K562 (cell line): ENCODE measurements around the gene CNTFR. TPM values are rescaled to one million over a fixed set of nuclear protein-coding genes. Genes with fewer than 3 reads are reported as not detected.

Experiments
- ATAC-seq: fragments of 200-7000 bp; cut with Tn5 transposase; 3 replicates; pipeline ENCODE4 v1.9.1; 2020; ENCODE audit warnings: moderate library complexity
- BruUV-seq: library from RNA; stranded (reverse); fragments of 400-500 nt; replicated peaks from 2 replicates; lab custom pipeline; 2021; lab: Mats Ljungman, UMichigan
- CTCF ChIA-PET: fragments of 300-600 bp; formaldehyde crosslinking; extraction: SDS; loops from one replicate; lab custom pipeline; 2021; ENCODE audit warnings: low intra/inter-chr PET ratio; lab: Yijun Ruan, JAX
- POLR2A ChIA-PET: fragments of 300-600, 350-650 bp; sonication (Branson Sonifier 250); formaldehyde crosslinking; extraction: SDS; loops from one replicate; lab custom pipeline; 2021; ENCODE audit warnings: antibody characterized with exemption, inconsistent platforms; lab: Yijun Ruan, JAX
- DNase-seq, 4 experiments: peaks; one replicate each; pipeline versions ENCODE4 v3.0.0 to v3.0.0-alpha.2; 2011 to 2018; ENCODE audit warnings: low spot score in 3 of 4, mixed read lengths in 3 of 4; ENCODE audit errors: extremely low read depth in 1 of 4
- FAIRE-seq: peaks from 2 replicates; lab custom pipeline; 2011; peaks lifted over from hg19 to GRCh38; lab: Jason Lieb, UNC
- H2AFZ ChIP-seq: 2 replicates; pipeline ENCODE4 v1.6.0; 2011; ENCODE audit warnings: low read depth, low read length, control low read depth, inconsistent platforms
- H3K27ac ChIP-seq: fragments of 200-600 bp; 3 replicates; pipeline ENCODE4 v1.8.0; 2011; ENCODE audit warnings: low read depth, mild to moderate bottlenecking, control low read depth, inconsistent platforms, low read length, moderate library complexity, mixed read lengths; ENCODE audit errors: extremely low read depth
- H3K27me3 ChIP-seq, 2 experiments: fragments of 300-600 bp in 1 of 2; 2 replicates in 1 of 2; 3 replicates in 1 of 2; pipeline versions ENCODE4 v1.6.0 to v1.8.0; 2011; ENCODE audit warnings: inconsistent platforms in 2 of 2, low read length in 2 of 2, mild to moderate bottlenecking in 1 of 2, mixed read lengths in 1 of 2, moderate library complexity in 1 of 2; ENCODE audit not compliant: control insufficient read depth in 2 of 2, insufficient read depth in 2 of 2
- H3K36me3 ChIP-seq: fragments of 300-600 bp; 3 replicates; pipeline ENCODE4 v1.8.0; 2011; ENCODE audit warnings: mild to moderate bottlenecking, low read length, inconsistent platforms; ENCODE audit not compliant: control insufficient read depth, insufficient read depth
- H3K4me1 ChIP-seq, 2 experiments: fragments of 200-600 bp in 1 of 2; replicated peaks in 1 of 2; 2 replicates in 1 of 2; 3 replicates in 1 of 2; pipeline versions ENCODE4 v1.5.1 to v1.8.0; 2011; ENCODE audit warnings: inconsistent platforms in 2 of 2, low read length in 2 of 2, mild to moderate bottlenecking in 1 of 2, mixed read lengths in 1 of 2, moderate library complexity in 1 of 2; ENCODE audit not compliant: control insufficient read depth in 2 of 2, insufficient read depth in 2 of 2
- H3K4me2 ChIP-seq: 2 replicates; pipeline ENCODE4 v1.6.1; 2011; ENCODE audit warnings: low read length, control low read depth, inconsistent platforms, mixed read lengths; ENCODE audit not compliant: insufficient read depth
- H3K4me3 ChIP-seq: fragments of 200-600 bp; sonication (generic), shearing (Covaris generic); 2 replicates; pipeline ENCODE4 v1.5.1; 2016; ENCODE audit warnings: control low read depth, inconsistent platforms
- H3K79me2 ChIP-seq: fragments of 200-600 bp; 3 replicates; pipeline ENCODE4 v1.8.0; 2011; ENCODE audit warnings: low read length, inconsistent platforms; ENCODE audit not compliant: control insufficient read depth, insufficient read depth
- H3K9ac ChIP-seq, 2 experiments: 2 replicates each; pipeline versions ENCODE4 v1.6.0 to v1.6.1; 2011; ENCODE audit warnings: low read depth in 2 of 2, low read length in 2 of 2, control low read depth in 1 of 2, inconsistent platforms in 1 of 2, mild to moderate bottlenecking in 1 of 2, mixed read lengths in 1 of 2; ENCODE audit not compliant: insufficient read depth in 1 of 2
- H3K9me1 ChIP-seq: one replicate; pipeline ENCODE4 v1.6.0; 2011; ENCODE audit warnings: inconsistent platforms, mild to moderate bottlenecking, low read length, moderate library complexity; ENCODE audit not compliant: control insufficient read depth, insufficient read depth
- H3K9me3 ChIP-seq: replicated peaks from 2 replicates; pipeline ENCODE4 v1.5.1; 2011; ENCODE audit warnings: low read depth, low read length, inconsistent platforms; ENCODE audit not compliant: control insufficient read depth, insufficient read depth
- H4K20me1 ChIP-seq: replicated peaks from 2 replicates; pipeline ENCODE4 v1.6.1; 2011; ENCODE audit warnings: low read length, inconsistent platforms, mixed read lengths; ENCODE audit not compliant: control insufficient read depth, insufficient read depth
- CBX8 ChIP-seq: fragments of 200-600 bp; sonication (generic); IDR thresholded peaks from 2 replicates; pipeline ENCODE4 v1.6.1; 2012; ENCODE audit warnings: borderline replicate concordance, mixed run types, low read depth, mild to moderate bottlenecking, moderate library complexity, mixed read lengths, low read length, control low read depth, inconsistent platforms; ENCODE audit not compliant: poor library complexity, severe bottlenecking; ENCODE audit errors: extremely low read depth
- CEBPB ChIP-seq: fragments of 450-650 bp; IDR thresholded peaks from 2 replicates; pipeline ENCODE4 v1.6.1; 2016; ENCODE audit warnings: missing genetic modification characterization, missing compliant biosample characterization
- SREBF1 ChIP-seq: fragments of 150-350 bp; IDR thresholded peaks from 2 replicates; pipeline ENCODE4 v1.6.1; 2014; ENCODE audit warnings: antibody characterized with exemption, low read depth, low read length, borderline replicate concordance
- TBP ChIP-seq: optimal IDR thresholded peaks from 2 replicates; pipeline ENCODE3; 2011; ENCODE audit warnings: low read depth, low read length, improper control_type of control experiment
- ZEB2 ChIP-seq: fragments of 450-650 bp; IDR thresholded peaks from 2 replicates; pipeline ENCODE4 v1.6.1; 2016
- ZFP1 ChIP-seq: fragments of 450-650 bp; formaldehyde crosslinking; IDR thresholded peaks from 2 replicates; pipeline ENCODE4 v1.4.0; 2020; ENCODE audit warnings: mild to moderate bottlenecking, mixed read lengths
- WGBS: fragments of 100-300 bp; shearing (Covaris generic); methylation state at CpG from one replicate; pipeline ENCODE4 v1.1.6; 2016; ENCODE audit warnings: low coverage, mixed read lengths; ENCODE audit not compliant: insufficient coverage; ENCODE audit errors: missing lambda C conversion rate; 5-methylcytosine and 5-hydroxymethylcytosine counted together
- in situ Hi-C: fragments of 300-500 bp; cut with MboI; formaldehyde crosslinking; loops from 4 replicates; pipeline ENCODE4 v1.15.0; 2018; ENCODE audit warnings: inconsistent platforms, mixed read lengths
- intact Hi-C: fragments of 100-400 bp; cut with micrococcal nuclease; formaldehyde crosslinking; loops from 2 replicates; pipeline ENCODE4 v1.14.2; 2022
- polyA plus RNA-seq, 8 experiments: library from polyadenylated mRNA; depleted of rRNA in 4 of 8; stranded (reverse) in 5 of 8; unstranded in 3 of 8; fragments of >200 nt; fragmentation: Nextera tagmentation in 2 of 8; fragmentation: Illumina TruSeq in 1 of 8; extraction: Ambion mirVana in 2 of 8; extraction: Trizol in 1 of 8; gene quantifications; 2 replicates each; pipeline versions ENCODE4 v1.2.1 to v1.2.3, GENCODE V29; 2011 to 2014; ENCODE audit warnings: inconsistent platforms in 1 of 8, missing spikeins in 1 of 8
- total RNA-seq, 7 experiments: library from RNA; depleted of rRNA in 6 of 7; stranded (reverse); fragments of >200 nt in 6 of 7; fragmentation: Illumina TruSeq in 2 of 7; extraction: Trizol in 2 of 7; gene quantifications; 2 replicates each; pipeline versions ENCODE4 v1.2.1 to v1.2.3, GENCODE V29; 2011 to 2021; ENCODE audit warnings: low replicate concordance in 1 of 7
- TF ChIP-seq, protein P1 (sequence below): IDR thresholded peaks from 2 replicates; pipeline ENCODE4 v1.6.1; 2012; ENCODE audit warnings: low read depth, low read length, improper control_type of control experiment, borderline replicate concordance

CNTFR gene
- total and polyA plus RNA-seq, 9 of the 15 experiments (the other 6 are each of a cell fraction or from before 2014, with no cell fraction given), result not detected

DNA sequence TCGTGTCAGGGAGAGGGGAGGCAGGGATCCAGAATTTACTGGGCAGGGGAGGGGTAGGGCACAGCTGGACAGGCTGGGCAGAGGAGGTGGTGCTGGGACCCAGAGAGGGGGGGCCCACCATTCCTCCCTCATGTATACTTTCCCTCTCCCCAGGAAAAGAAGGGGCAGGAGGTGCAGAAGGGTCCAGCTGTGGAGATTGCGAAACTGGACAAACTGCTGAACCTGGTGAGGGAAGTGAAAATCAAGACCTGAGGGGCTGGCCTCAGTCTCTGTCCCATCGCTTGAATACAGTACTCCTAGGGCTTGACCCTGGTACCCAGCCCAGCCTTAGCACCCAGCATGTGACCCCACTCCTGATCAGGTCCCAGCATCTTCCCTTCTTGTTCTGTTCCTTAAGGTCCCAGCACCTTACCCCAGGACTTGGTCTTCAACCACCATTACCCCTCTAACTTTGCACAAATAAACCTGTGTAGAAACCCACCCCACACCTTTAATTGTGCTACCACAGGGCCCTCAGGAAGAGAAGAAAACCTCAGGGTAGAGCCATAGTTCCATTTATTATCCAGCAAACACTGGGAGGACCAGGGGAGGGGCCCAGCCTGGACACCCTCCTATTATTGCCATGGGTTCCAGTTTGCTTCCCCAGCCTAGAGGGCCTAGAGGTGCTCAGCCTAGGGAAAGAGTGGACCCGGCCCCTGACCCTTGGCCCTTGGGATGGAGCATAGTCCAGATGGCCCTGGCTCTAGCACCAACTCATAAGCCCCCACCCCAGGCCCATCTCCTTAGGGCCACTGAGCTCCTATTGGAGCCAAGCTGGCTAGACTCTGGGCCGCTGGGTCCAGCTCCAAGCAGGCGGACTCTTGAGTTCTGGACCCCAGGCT lies 68.8 kb downstream of the CNTFR start:
- no peak overlapping the region for H3K4me2 ChIP-seq
- peaks cover 6 to 12% of the 10 kb centered on the region in 2 experiments; a peak in 4 of 5 replicates for H3K4me1 ChIP-seq
- TF ChIP-seq CEBPB (tag) (0 out of 2 replicates have a peak, but pooled peaks have one; percentile 14), SREBF1 (no peak)
- FAIRE-seq (no peak), ATAC-seq (no peak), DNase-seq (no peak)
- no peaks in the 10 kb centered on the region for H3K9me1 ChIP-seq
- BruUV-seq, result no TSS peak
- no peaks in the 10 kb centered on the region for H3K36me3 ChIP-seq
- WGBS, result 3% methylated on average over 5 of the region's 6 CpGs
- POLR2A ChIA-PET, result interaction anchor here (1.0 kb wide), 1 partner anchor 11 kb away, joined by 4 read pairs; no protein-coding TSS in a partner anchor
- no peaks in the 10 kb centered on the region for H3K79me2 ChIP-seq
- no peak overlapping the region; a peak in 1 of 4 replicates for H3K9ac ChIP-seq
- in situ Hi-C loops (no loop called here), intact Hi-C loops (no loop called here)
- no peak overlapping the region for H3K4me3 ChIP-seq
- no peaks in the 10 kb centered on the region for H3K9me3 ChIP-seq
- H4K20me1 ChIP-seq, result no peaks in the 10 kb centered on the region
- no peak overlapping the region for H2AFZ ChIP-seq
- peaks cover 0 to 15% of the 10 kb centered on the region in 2 experiments; a peak in 3 of 5 replicates for H3K27me3 ChIP-seq
- CTCF ChIA-PET, result no interaction called here
- no peak overlapping the region for H3K27ac ChIP-seq

DNA sequence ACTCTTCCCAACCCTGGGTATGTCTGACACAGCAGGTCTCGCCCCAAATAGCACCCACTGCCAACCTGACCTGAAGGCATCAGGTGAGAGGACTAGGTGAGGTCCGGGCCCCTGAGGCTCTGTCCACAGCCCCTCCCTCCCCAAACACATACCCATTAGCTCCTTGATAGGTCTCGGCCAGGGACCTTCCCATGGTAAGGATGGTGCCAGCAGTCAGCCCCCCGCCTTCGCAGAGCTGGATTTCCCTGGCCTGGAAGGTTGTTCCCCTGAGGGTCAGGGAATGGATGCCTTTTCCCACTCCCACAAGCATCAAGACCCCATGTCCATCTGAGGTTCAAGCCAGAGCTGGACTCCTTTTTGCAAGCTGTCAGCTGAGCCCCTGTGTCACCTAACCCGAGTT lies 69.4 kb downstream of the CNTFR start:
- H3K4me3 ChIP-seq, result no peak overlapping the region
- peaks cover 6 to 12% of the 10 kb centered on the region in 2 experiments; a peak in 4 of 5 replicates for H3K4me1 ChIP-seq
- no TSS peak for BruUV-seq
- TF ChIP-seq CBX8 (no peak), ZEB2 (no peak), TBP (no peak), ZFP1 (CRISPR knock-in tag) (no peak)
- TF ChIP-seq, protein P1, sequence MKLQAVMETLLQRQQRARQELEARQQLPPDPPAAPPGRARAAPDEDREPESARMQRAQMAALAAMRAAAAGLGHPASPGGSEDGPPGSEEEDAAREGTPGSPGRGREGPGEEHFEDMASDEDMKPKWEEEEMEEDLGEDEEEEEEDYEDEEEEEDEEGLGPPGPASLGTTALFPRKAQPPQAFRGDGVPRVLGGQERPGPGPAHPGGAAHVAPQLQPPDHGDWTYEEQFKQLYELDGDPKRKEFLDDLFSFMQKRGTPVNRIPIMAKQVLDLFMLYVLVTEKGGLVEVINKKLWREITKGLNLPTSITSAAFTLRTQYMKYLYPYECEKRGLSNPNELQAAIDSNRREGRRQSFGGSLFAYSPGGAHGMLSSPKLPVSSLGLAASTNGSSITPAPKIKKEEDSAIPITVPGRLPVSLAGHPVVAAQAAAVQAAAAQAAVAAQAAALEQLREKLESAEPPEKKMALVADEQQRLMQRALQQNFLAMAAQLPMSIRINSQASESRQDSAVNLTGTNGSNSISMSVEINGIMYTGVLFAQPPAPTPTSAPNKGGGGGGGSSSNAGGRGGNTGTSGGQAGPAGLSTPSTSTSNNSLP, result no peak

More for the DNA sequence above, 69.4 kb downstream of the CNTFR start:
- FAIRE-seq (no peak), ATAC-seq (no peak), DNase-seq (no peak)
- ChIA-PET POLR2A (interaction anchor here (0.6 kb wide), 1 partner anchor 87 kb away, joined by 3 read pairs; no protein-coding TSS in a partner anchor), CTCF (no interaction called here)
- Histone ChIP-seq H3K9ac (no peak overlapping the region), H3K4me2 (no peak overlapping the region), H3K9me1 (no peaks in the 10 kb centered on the region), H3K9me3 (no peaks in the 10 kb centered on the region), H2AFZ (no peak overlapping the region), H3K36me3 (no peaks in the 10 kb centered on the region), H3K27ac (no peak overlapping the region), H3K79me2 (no peaks in the 10 kb centered on the region), H4K20me1 (no peaks in the 10 kb centered on the region), H3K27me3 (peaks cover 0 to 15% of the 10 kb centered on the region in 2 experiments; a peak in 3 of 5 replicates)
- in situ Hi-C loops (no loop called here), intact Hi-C loops (no loop called here)
- WGBS, result 0% methylated on average over 4 of the region's 6 CpGs
